H9 (cell line): Measurements from ENCODE around the gene PREP. TPM values are rescaled to one million over a fixed set of nuclear protein-coding genes. Genes with fewer than 3 reads are reported as not detected.

ENCODE experiments used
- DNase-seq: peaks from one replicate; pipeline ENCODE4 v3.0.0-alpha.2; 2017
- H2AFZ ChIP-seq: one replicate; pipeline ENCODE4 v1.6.1; 2013; ENCODE audit warnings: mild to moderate bottlenecking, low read length, control low read depth, moderate library complexity
- H2AK5ac ChIP-seq: 2 replicates; pipeline ENCODE4 v1.6.1; 2013; ENCODE audit warnings: low read length, control low read depth, mixed read lengths; ENCODE audit not compliant: insufficient read length
- H2BK120ac ChIP-seq: one replicate; pipeline ENCODE4 v1.6.1; 2013; ENCODE audit warnings: low read depth, mild to moderate bottlenecking, low read length, control low read depth, inconsistent platforms; ENCODE audit not compliant: poor library complexity, severe bottlenecking
- H2BK12ac ChIP-seq: 2 replicates; pipeline ENCODE4 v1.6.1; 2013; ENCODE audit warnings: low read length, control low read depth, mixed read lengths, low read depth; ENCODE audit not compliant: insufficient read length
- H2BK15ac ChIP-seq: 2 replicates; pipeline ENCODE4 v1.6.1; 2013; ENCODE audit warnings: low read depth, low read length, control low read depth
- H2BK20ac ChIP-seq: one replicate; pipeline ENCODE4 v1.6.1; 2013; ENCODE audit warnings: low read depth, mild to moderate bottlenecking, low read length, control low read depth, inconsistent platforms; ENCODE audit not compliant: poor library complexity, severe bottlenecking
- H2BK5ac ChIP-seq: 2 replicates; pipeline ENCODE4 v1.6.1; 2013; ENCODE audit warnings: low read length, control low read depth, mixed read lengths; ENCODE audit not compliant: insufficient read length
- H3K14ac ChIP-seq: 2 replicates; pipeline ENCODE4 v1.6.1; 2013; ENCODE audit warnings: low read length, control low read depth; ENCODE audit not compliant: insufficient read depth
- H3K18ac ChIP-seq: 2 replicates; pipeline ENCODE4 v1.6.1; 2013; ENCODE audit warnings: low read depth, mild to moderate bottlenecking, mixed read lengths, low read length, control low read depth; ENCODE audit not compliant: insufficient read length
- H3K23ac ChIP-seq: 2 replicates; pipeline ENCODE4 v1.6.1; 2013; ENCODE audit warnings: low read length, control low read depth, mixed read lengths, low read depth; ENCODE audit not compliant: insufficient read length
- H3K23me2 ChIP-seq: 2 replicates; pipeline ENCODE4 v1.6.1; 2013; ENCODE audit warnings: low read depth, mild to moderate bottlenecking, mixed read lengths, low read length, control low read depth; ENCODE audit not compliant: insufficient read length, poor library complexity, severe bottlenecking
- H3K27ac ChIP-seq: 2 replicates; pipeline ENCODE4 v1.5.1; 2013; ENCODE audit warnings: low read length, control low read depth, mixed read lengths, low read depth; ENCODE audit not compliant: insufficient read length
- H3K27me3 ChIP-seq: 2 replicates; pipeline ENCODE4 v1.6.1; 2013; ENCODE audit warnings: low read length, control low read depth, inconsistent platforms; ENCODE audit not compliant: insufficient read depth
- H3K4ac ChIP-seq: 2 replicates; pipeline ENCODE4 v1.6.1; 2013; ENCODE audit warnings: low read depth, mild to moderate bottlenecking, control low read depth, inconsistent platforms, low read length, moderate library complexity
- H3K4me1 ChIP-seq: 2 replicates; pipeline ENCODE4 v1.6.1; 2013; ENCODE audit warnings: low read length, control low read depth, inconsistent platforms; ENCODE audit not compliant: insufficient read depth
- H3K4me2 ChIP-seq: 2 replicates; pipeline ENCODE4 v1.6.1; 2013; ENCODE audit warnings: low read length, control low read depth, mixed read lengths; ENCODE audit not compliant: insufficient read length, insufficient read depth
- H3K56ac ChIP-seq: 2 replicates; pipeline ENCODE4 v1.6.1; 2013; ENCODE audit warnings: low read depth, mild to moderate bottlenecking, mixed read lengths, low read length, control low read depth; ENCODE audit not compliant: insufficient read length
- H3K79me1 ChIP-seq: 2 replicates; pipeline ENCODE4 v1.6.1; 2013; ENCODE audit warnings: low read depth, mild to moderate bottlenecking, moderate library complexity, low read length, control low read depth, inconsistent platforms; ENCODE audit not compliant: insufficient read depth, poor library complexity, severe bottlenecking
- H3K79me2 ChIP-seq: 2 replicates; pipeline ENCODE4 v1.6.1; 2013; ENCODE audit warnings: low read length, control low read depth, inconsistent platforms; ENCODE audit not compliant: insufficient read depth
- H3K9ac ChIP-seq: 2 replicates; pipeline ENCODE4 v1.6.1; 2013; ENCODE audit warnings: low read length, control low read depth, mixed read lengths; ENCODE audit not compliant: insufficient read length; ENCODE audit errors: extremely low read depth
- H3K9me3 ChIP-seq: one replicate; pipeline ENCODE4 v1.6.1; 2013; ENCODE audit warnings: low read depth, low read length, inconsistent platforms; ENCODE audit not compliant: control insufficient read depth
- H3T11ph ChIP-seq: one replicate; pipeline ENCODE4 v1.6.1; 2013; ENCODE audit warnings: mild to moderate bottlenecking, low read length, control low read depth, inconsistent platforms
- H4K20me1 ChIP-seq: one replicate; pipeline ENCODE4 v1.6.1; 2013; ENCODE audit not compliant: control insufficient read depth, insufficient read length, insufficient read depth
- H4K5ac ChIP-seq: 2 replicates; pipeline ENCODE4 v1.6.1; 2013; ENCODE audit warnings: low read depth, mild to moderate bottlenecking, mixed read lengths, low read length, control low read depth; ENCODE audit not compliant: insufficient read length
- H4K8ac ChIP-seq: replicated peaks from 2 replicates; pipeline ENCODE4 v1.6.1; 2013; ENCODE audit warnings: low read length, control low read depth, mixed read lengths, low read depth; ENCODE audit not compliant: insufficient read length
- H4K91ac ChIP-seq: 2 replicates; pipeline ENCODE4 v1.6.1; 2013; ENCODE audit warnings: low read depth, mild to moderate bottlenecking, moderate library complexity, mixed read lengths, low read length, control low read depth; ENCODE audit not compliant: insufficient read length
- H3K27ac Mint-ChIP-seq, 3 experiments: 2 replicates in 2 of 3; 3 replicates in 1 of 3; pipeline ENCODE4 v1.8.0; 2020 to 2021; ENCODE audit warnings: mixed read lengths in 3 of 3, mild to moderate bottlenecking in 1 of 3, moderate library complexity in 1 of 3
- H3K27me3 Mint-ChIP-seq: 2 replicates; pipeline ENCODE4 v1.8.0; 2021; ENCODE audit warnings: low read depth, mild to moderate bottlenecking, moderate library complexity, mixed read lengths
- H3K36me3 Mint-ChIP-seq, 3 experiments: 2 replicates in 2 of 3; 3 replicates in 1 of 3; pipeline ENCODE4 v1.8.0; 2020 to 2021; ENCODE audit warnings: low read depth in 3 of 3, mixed read lengths in 3 of 3; ENCODE audit not compliant: insufficient read depth in 1 of 3
- H3K4me1 Mint-ChIP-seq, 2 experiments: 2 replicates each; pipeline ENCODE4 v1.8.0; 2020; ENCODE audit warnings: mixed read lengths in 2 of 2
- H3K4me3 Mint-ChIP-seq, 2 experiments: 2 replicates in 1 of 2; 3 replicates in 1 of 2; pipeline ENCODE4 v1.8.0; 2020 to 2021; ENCODE audit warnings: mild to moderate bottlenecking in 2 of 2, mixed read lengths in 2 of 2, moderate library complexity in 1 of 2
- H3K9me3 Mint-ChIP-seq, 2 experiments: 2 replicates in 1 of 2; 3 replicates in 1 of 2; pipeline ENCODE4 v1.8.0; 2020; ENCODE audit warnings: mild to moderate bottlenecking in 2 of 2, mixed read lengths in 2 of 2, moderate library complexity in 1 of 2
- WGBS: extraction: QIAGEN DNeasy Blood & Tissue Kit; methylation state at CpG from one replicate; pipeline ENCODE4 v1.1.7; 2013; ENCODE audit warnings: missing lambda C conversion rate, low lambda C conversion rate, mixed read lengths; ENCODE audit not compliant: insufficient read length; ENCODE audit errors: extremely low coverage; 5-methylcytosine and 5-hydroxymethylcytosine counted together
- total RNA-seq: library from RNA; stranded (reverse); gene quantifications from 2 replicates; pipeline ENCODE4 v1.2.1, GENCODE V29; 2021
- TF ChIP-seq, protein P1 (sequence below): fragments of 200-600 bp; sonication (generic); conservative IDR thresholded peaks from 3 replicates; pipeline ENCODE4 v1.8.0; 2021; ENCODE audit warnings: antibody characterized with exemption, mild to moderate bottlenecking

The PREP gene
- total RNA-seq, 1 experiment from 2014 or later, result 54.0 TPM

DNA sequence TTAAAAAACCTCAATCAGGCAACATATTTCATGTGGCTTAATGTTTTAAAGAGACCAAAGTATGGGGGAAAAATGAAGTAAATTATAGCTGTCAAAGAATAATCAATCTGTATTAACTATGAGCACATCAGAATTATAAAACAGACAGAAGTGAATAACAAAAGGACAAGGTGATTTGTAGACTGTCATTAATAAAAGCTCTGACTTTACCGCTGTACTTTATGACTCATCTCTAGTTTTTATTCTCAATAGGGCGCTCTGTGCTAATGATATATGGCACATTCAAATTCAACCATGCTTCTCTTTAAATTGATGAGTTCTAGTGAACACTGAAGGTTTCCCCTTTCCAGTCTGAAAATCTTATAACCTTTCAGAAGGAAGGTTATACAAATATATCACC is 72.0 kb downstream of the PREP start:
- no peaks in the 10 kb centered on the region for H3K79me2 ChIP-seq
- no peak overlapping the region for H2BK5ac ChIP-seq

More for the DNA sequence above, 72.0 kb downstream of the PREP start:
- DNase-seq, result no peak
- no peak overlapping the region for H3K14ac ChIP-seq
- no peaks in the 10 kb centered on the region for H3K9me3 ChIP-seq
- H4K91ac ChIP-seq, result no peak overlapping the region
- no peak overlapping the region for H3K18ac ChIP-seq
- no peak overlapping the region for H3K23ac ChIP-seq
- no peak overlapping the region for H2BK12ac ChIP-seq
- no peak overlapping the region for H3K9ac ChIP-seq
- no peaks in the 10 kb centered on the region; the same call in 1 of the 2 replicates for H3K4me1 ChIP-seq
- no peak overlapping the region for H3K4ac ChIP-seq
- H2BK20ac ChIP-seq, result no peak overlapping the region
- H3K27me3 Mint-ChIP-seq, result no peaks in the 10 kb centered on the region
- peaks cover 12 to 41% (median 16%) of the 10 kb centered on the region in 3 experiments; a peak in 6 of 7 replicates for H3K36me3 Mint-ChIP-seq
- no peak overlapping the region for H2AK5ac ChIP-seq
- H3K79me1 ChIP-seq, result no peaks in the 10 kb centered on the region
- no peak overlapping the region for H4K8ac ChIP-seq
- H3K56ac ChIP-seq, result no peak overlapping the region
- H2AFZ ChIP-seq, result no peak overlapping the region
- no peaks in the 10 kb centered on the region; a peak in 1 of 4 replicates for H3K4me1 Mint-ChIP-seq
- no peaks in the 10 kb centered on the region for H3K27me3 ChIP-seq
- no peak overlapping the region for H3K4me3 Mint-ChIP-seq
- no peak overlapping the region for H3K27ac Mint-ChIP-seq
- WGBS, result no CpG with 5 or more reads among the region's 2 CpGs
- no peak overlapping the region for H2BK15ac ChIP-seq
- H3K27ac ChIP-seq, result no peak overlapping the region
- H3K9me3 Mint-ChIP-seq, result no peaks in the 10 kb centered on the region
- no peak overlapping the region for H4K5ac ChIP-seq
- TF ChIP-seq, protein P1, sequence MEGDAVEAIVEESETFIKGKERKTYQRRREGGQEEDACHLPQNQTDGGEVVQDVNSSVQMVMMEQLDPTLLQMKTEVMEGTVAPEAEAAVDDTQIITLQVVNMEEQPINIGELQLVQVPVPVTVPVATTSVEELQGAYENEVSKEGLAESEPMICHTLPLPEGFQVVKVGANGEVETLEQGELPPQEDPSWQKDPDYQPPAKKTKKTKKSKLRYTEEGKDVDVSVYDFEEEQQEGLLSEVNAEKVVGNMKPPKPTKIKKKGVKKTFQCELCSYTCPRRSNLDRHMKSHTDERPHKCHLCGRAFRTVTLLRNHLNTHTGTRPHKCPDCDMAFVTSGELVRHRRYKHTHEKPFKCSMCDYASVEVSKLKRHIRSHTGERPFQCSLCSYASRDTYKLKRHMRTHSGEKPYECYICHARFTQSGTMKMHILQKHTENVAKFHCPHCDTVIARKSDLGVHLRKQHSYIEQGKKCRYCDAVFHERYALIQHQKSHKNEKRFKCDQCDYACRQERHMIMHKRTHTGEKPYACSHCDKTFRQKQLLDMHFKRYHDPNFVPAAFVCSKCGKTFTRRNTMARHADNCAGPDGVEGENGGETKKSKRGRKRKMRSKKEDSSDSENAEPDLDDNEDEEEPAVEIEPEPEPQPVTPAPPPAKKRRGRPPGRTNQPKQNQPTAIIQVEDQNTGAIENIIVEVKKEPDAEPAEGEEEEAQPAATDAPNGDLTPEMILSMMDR, result no peak
- no peak overlapping the region for H3T11ph ChIP-seq
- H4K20me1 ChIP-seq, result no peaks in the 10 kb centered on the region
- no peak overlapping the region for H3K4me2 ChIP-seq
- H3K23me2 ChIP-seq, result no peaks in the 10 kb centered on the region
- no peak overlapping the region for H2BK120ac ChIP-seq
